Sigmoid colon (tissue), 4 donors: ENCODE data around the gene TMEM45B.

Experiments used
- EP300 ChIP-seq, 4 donors: sonication (generic); formaldehyde crosslinking; IDR thresholded peaks; one replicate each; pipeline ENCODE4 v1.6.1; 2017; ENCODE audit warnings: antibody characterized with exemption in 4 of 4
- TF ChIP-seq, protein P1 (sequence below), 4 experiments: fragments of 450-650 bp in 3 of 4; fragments of 200-600 bp in 1 of 4; IDR thresholded peaks; one replicate each; pipeline ENCODE4 v1.5.1; 2016 to 2019; ENCODE audit warnings: antibody characterized with exemption in 4 of 4, mild to moderate bottlenecking in 3 of 4, moderate library complexity in 2 of 4

DNA sequence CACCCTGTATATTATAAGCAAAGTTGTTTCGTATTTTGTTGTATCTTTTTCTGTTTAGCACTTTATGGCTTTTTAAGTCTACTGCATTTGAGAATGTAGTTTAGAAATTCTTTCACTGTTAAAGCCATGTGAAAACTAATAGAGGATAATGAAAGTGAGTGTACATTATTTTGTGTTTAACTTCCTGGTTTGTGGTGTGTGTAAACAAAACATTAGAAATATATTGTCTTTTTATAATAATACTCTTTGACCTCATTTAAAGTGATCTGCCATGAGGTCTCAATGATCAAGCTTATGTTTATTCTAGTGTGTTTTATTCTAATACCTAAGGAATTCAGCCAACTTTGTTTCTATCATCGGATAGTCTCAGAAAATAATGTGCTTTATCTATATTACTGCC lies 27.4 kb upstream of the TMEM45B start:
- no peak for TF ChIP-seq EP300 (IDR thresholded peaks at IDR 0.05)
- TF ChIP-seq, protein P1, sequence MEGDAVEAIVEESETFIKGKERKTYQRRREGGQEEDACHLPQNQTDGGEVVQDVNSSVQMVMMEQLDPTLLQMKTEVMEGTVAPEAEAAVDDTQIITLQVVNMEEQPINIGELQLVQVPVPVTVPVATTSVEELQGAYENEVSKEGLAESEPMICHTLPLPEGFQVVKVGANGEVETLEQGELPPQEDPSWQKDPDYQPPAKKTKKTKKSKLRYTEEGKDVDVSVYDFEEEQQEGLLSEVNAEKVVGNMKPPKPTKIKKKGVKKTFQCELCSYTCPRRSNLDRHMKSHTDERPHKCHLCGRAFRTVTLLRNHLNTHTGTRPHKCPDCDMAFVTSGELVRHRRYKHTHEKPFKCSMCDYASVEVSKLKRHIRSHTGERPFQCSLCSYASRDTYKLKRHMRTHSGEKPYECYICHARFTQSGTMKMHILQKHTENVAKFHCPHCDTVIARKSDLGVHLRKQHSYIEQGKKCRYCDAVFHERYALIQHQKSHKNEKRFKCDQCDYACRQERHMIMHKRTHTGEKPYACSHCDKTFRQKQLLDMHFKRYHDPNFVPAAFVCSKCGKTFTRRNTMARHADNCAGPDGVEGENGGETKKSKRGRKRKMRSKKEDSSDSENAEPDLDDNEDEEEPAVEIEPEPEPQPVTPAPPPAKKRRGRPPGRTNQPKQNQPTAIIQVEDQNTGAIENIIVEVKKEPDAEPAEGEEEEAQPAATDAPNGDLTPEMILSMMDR (IDR thresholded peaks at IDR 0.05), result no peak
